ENCODE data around the gene SLC51A. TPM values are rescaled to one million over a fixed set of nuclear protein-coding genes. Genes with fewer than 3 reads are reported as not detected.

SLC51A gene
- total and polyA plus RNA-seq, 2 donors (not counting 3 experiments of a cell fraction or from before 2014, with no cell fraction given), result not detected

DNA sequence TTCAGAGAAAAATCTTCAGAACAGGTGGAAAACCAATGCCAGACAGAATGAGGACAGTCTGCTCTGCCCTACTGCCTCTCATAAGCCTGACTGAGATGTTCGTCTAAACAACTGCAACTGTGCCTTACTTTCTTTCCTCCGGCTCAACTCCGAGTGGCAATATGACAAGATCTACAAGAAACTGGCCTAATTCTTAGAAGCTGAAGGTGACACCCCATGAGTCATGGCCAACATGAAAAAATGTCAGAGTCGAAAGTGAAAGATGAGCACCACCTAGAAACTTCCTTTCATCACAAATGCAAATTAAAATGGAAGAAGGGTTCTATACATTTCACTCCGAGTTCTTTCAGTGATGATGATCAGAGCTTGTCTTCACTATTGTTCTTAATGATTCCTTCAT is 58.3 kb downstream of the SLC51A start:
- POLR2A ChIA-PET, result no interaction called here
- no peak for DNase-seq (ENCODE audit: low read depth, low spot score)
- H4K20me1 ChIP-seq (replicated peaks; ENCODE audit: control insufficient read depth, extremely low read depth, insufficient read depth, low read length), result no peaks in the 10 kb centered on the region

More for the DNA sequence above, 58.3 kb downstream of the SLC51A start:
- Histone ChIP-seq H3K9ac (replicated peaks; ENCODE audit: extremely low read depth, insufficient read depth, low read length) (no peak overlapping the region), H3K27ac (ENCODE audit: insufficient read depth, low read depth, low read length) (no peak overlapping the region), H3K4me3 (replicated peaks in 1 of 3; ENCODE audit: insufficient read depth in 1 of 3, low read depth in 1 of 3, low read length in 3 of 3) (no peak overlapping the region), H3K27me3 (ENCODE audit: control insufficient read depth in 2 of 2, insufficient read depth in 2 of 2, low read length in 2 of 2) (no peaks in the 10 kb centered on the region), H3K4me1 (ENCODE audit: control insufficient read depth, extremely low read depth, insufficient read depth, low read length) (peaks cover 2% of the 10 kb centered on the region), H3K9me3 (replicated peaks; ENCODE audit: control insufficient read depth, insufficient read depth, low read length) (no peaks in the 10 kb centered on the region), H3K9me1 (replicated peaks; ENCODE audit: control insufficient read depth, extremely low read depth, insufficient read depth, low read length) (no peaks in the 10 kb centered on the region), H3K4me2 (ENCODE audit: insufficient read depth, low read length) (no peak overlapping the region), H3K79me2 (ENCODE audit: control insufficient read depth, insufficient read depth, low read length) (peaks cover 54% of the 10 kb centered on the region), H3K36me3 (ENCODE audit: control insufficient read depth in 2 of 2, extremely low read depth in 1 of 2, insufficient read depth in 2 of 2, low read length in 2 of 2) (peaks cover 0 to 6% of the 10 kb centered on the region in 2 experiments), H2AFZ (ENCODE audit: low read depth, low read length) (no peak overlapping the region)
- no peak for FAIRE-seq
- BruUV-seq (replicated peaks), result no TSS peak
- dilution Hi-C loops (cut with MboI; ENCODE audit: extremely low pct_ligation_motif_present, low sequenced_read_pairs) (loop anchor here (10.0 kb wide), 1 partner anchor 170 kb away; no protein-coding TSS in a partner anchor), intact Hi-C loops (cut with micrococcal nuclease) (no loop called here)
- TF ChIP-seq POLR2AphosphoS5 (IDR thresholded peaks at IDR 0.05; ENCODE audit: insufficient read depth, low read depth, low read length) (no peak), FOS (IDR thresholded peaks at IDR 0.05; ENCODE audit: borderline replicate concordance, insufficient read depth, low read length) (no peak), POLR2A (IDR thresholded peaks at IDR 0.05; ENCODE audit: low read depth, low read length) (no peak), MYC (IDR thresholded peaks at IDR 0.05; ENCODE audit: low read depth, low read length) (no peak), EZH2 (IDR thresholded peaks at IDR 0.05; ENCODE audit: borderline replicate concordance, low read depth, low read length, severe bottlenecking) (no peak), GATA2 (IDR thresholded peaks at IDR 0.05; ENCODE audit: insufficient read depth, insufficient read length, low read depth, low read length) (no peak), JUN (IDR thresholded peaks at IDR 0.05; ENCODE audit: borderline replicate concordance, insufficient read depth, insufficient read length, low read depth) (no peak), MAX (IDR thresholded peaks at IDR 0.05; ENCODE audit: insufficient read depth, insufficient read length) (no peak)
- TF ChIP-seq, protein P1, sequence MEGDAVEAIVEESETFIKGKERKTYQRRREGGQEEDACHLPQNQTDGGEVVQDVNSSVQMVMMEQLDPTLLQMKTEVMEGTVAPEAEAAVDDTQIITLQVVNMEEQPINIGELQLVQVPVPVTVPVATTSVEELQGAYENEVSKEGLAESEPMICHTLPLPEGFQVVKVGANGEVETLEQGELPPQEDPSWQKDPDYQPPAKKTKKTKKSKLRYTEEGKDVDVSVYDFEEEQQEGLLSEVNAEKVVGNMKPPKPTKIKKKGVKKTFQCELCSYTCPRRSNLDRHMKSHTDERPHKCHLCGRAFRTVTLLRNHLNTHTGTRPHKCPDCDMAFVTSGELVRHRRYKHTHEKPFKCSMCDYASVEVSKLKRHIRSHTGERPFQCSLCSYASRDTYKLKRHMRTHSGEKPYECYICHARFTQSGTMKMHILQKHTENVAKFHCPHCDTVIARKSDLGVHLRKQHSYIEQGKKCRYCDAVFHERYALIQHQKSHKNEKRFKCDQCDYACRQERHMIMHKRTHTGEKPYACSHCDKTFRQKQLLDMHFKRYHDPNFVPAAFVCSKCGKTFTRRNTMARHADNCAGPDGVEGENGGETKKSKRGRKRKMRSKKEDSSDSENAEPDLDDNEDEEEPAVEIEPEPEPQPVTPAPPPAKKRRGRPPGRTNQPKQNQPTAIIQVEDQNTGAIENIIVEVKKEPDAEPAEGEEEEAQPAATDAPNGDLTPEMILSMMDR (IDR thresholded peaks at IDR 0.05; ENCODE audit: extremely low read depth in 1 of 2, insufficient read depth in 1 of 2, low read depth in 1 of 2, low read length in 2 of 2), result no peak
- CTCF ChIA-PET, result no interaction called here

Measured in endothelial cell of umbilical vein (primary cell).